GM19351 (cell line): ENCODE results near the gene ZDHHC17.
"Not testable (repeated sequence)": the region's sequence is repeated elsewhere in the genome, so short reads cannot be mapped to it uniquely, and the experiment has no call there.

Experiments
- ATAC-seq: cut with Tn5 transposase; IDR thresholded peaks from one replicate; pipeline ENCODE4 v1.9.1; 2021; ENCODE audit warnings: mild to moderate bottlenecking, moderate library complexity; ENCODE audit not compliant: unreplicated experiment

Gene ZDHHC17

GRCh38 chr12:76763746-76764675 is at the start of gene ZDHHC17:
Gene ZDHHC17 (plus strand): TSS chr12:76764115. CDS start chr12:76764237, 122 bp downstream.
- peak; percentile 86 for ATAC-seq

DNA sequence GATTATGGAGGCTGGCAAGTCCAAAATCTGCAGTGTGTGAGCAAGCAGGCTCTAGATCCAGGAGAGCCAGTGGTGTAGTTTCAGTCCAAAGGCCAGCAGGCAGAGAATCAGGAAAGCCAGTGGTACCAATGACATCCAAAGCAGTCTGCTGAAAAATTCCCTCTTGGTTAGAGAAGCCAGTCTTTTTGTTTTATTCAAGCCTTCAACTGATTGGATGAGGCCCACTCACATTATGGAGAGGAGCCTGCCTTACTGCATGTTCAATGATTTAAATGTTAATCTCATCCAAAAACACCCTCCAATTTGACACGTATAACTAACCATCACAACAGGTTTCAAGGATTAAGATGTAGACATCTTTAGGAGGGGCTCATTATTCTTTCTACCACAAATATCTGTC is 49.5 kb upstream of the ZDHHC17 start:
- no peak for ATAC-seq

DNA sequence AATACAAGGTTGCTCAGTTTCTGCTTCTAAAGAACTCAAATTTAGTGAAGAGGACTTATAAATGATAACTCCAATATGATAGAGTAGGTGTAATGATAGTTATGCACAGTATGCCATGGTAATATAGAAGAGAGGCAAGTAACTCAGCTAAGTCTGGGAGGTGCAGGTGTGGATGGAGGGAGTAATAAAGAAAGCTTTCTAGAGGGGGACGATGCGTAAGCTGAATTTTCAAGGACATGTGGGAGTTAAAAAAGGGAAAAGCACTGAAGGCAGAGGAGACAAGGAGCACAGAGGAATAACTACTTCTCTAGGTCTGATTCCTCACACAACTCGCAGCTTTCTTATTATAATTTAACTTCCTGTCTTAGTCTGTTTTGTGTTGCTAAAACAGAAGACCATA is 49.1 kb upstream of the ZDHHC17 start:
- ATAC-seq: no peak

- no peak for ATAC-seq
Measured at GRCh38 chr12:76715332-76715731, 48.6 kb upstream of the ZDHHC17 start.

DNA sequence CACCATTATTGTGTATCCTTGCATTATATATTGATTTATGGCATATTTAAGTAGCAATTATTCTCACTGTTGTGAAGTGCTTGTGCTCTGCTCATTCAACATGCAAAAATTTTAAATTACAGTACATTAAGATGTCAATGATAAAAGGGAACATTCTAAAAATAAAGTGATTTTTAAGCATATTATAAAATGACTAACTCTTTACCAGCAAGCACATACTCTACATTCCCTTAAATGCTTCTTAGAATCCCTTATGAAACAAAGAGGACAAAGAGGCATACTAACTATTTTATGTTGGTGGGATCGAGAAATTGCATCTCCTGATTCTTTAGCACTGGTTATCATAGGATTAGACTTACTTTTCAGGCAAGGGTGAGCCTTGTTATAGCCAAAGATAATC is 46.6 kb upstream of the ZDHHC17 start:
- no peak for ATAC-seq

DNA sequence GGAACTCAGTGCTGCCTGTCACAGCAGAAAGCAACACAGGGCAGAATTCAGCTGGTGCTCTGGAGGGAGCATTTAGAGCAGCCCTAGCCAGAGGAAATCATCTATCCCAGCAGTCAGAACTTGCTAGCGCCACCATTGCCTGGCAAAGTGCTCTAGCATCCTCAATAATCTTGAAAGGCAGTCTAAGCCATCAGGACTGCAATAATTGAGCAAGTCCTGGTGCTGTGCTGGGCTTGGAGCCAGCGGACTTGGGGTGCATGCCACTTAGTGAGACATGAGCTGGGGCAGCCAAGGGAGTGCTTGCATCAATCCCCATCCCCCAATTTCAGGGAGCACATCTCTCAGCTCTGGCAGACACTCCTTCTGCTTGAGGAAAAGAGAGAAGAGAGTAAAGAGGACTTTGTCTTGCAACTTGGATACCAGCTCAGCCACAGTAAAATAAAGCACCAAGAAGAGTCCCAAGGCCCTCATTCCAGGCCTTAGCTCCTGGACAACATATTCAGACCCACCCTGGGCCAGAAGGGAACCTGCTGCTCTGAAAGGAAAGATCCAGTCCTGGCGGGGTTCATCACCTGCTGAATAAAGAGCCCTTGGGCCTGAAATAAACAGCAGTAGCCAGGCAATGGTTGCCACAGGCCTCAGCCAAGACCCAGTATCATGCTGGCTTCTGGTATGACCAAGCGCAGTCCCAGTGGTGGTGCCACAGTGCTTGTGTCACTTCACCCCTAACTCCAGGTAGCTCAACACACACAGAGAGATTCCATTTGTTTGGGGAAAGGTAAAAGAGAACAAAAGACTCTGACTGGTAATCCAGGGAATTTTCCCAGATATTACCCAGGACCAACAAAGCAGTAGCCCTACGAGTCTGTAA is 44.5 kb upstream of the ZDHHC17 start:
- no peak for ATAC-seq

- ATAC-seq: no peak
Measured at GRCh38 chr12:76720068-76720467, 43.8 kb upstream of the ZDHHC17 start.

- ATAC-seq: no peak
Measured at GRCh38 chr12:76726626-76727025, 37.3 kb upstream of the ZDHHC17 start.

DNA sequence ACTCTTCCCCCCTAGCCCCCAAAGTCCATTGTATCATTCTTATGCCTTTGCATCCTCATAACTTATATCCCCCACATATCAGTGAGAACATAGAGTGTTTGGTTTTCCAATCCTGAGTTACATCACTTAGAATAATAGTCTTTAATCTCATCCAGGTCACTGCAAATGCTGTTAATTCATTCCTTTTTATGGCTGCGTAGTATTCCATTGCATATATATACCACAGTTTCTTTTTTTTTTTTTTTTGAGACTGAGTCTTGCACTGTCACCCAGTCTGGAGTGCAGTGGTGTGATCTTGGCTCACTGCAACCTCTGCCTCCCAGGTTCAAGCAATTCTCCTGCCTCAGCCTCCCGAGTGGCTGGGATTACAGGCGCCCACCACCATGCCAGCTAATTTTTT is 31.7 kb upstream of the ZDHHC17 start:
- ATAC-seq: not testable (repeated sequence)

- not testable (repeated sequence) for ATAC-seq
Measured at GRCh38 chr12:76737689-76738088, 26.2 kb upstream of the ZDHHC17 start.

GRCh38 chr12:76738824-76739579 is 24.9 kb upstream of the ZDHHC17 start:
- no peak for ATAC-seq

GRCh38 chr12:76739896-76740295 is 24.0 kb upstream of the ZDHHC17 start:
- no peak for ATAC-seq

- ATAC-seq: no peak
Measured at GRCh38 chr12:76740501-76740900, 23.4 kb upstream of the ZDHHC17 start.

- ATAC-seq: no peak
Measured at GRCh38 chr12:76745343-76745742, 18.6 kb upstream of the ZDHHC17 start.

GRCh38 chr12:76746516-76746915 is 17.4 kb upstream of the ZDHHC17 start:
- ATAC-seq: no peak

DNA sequence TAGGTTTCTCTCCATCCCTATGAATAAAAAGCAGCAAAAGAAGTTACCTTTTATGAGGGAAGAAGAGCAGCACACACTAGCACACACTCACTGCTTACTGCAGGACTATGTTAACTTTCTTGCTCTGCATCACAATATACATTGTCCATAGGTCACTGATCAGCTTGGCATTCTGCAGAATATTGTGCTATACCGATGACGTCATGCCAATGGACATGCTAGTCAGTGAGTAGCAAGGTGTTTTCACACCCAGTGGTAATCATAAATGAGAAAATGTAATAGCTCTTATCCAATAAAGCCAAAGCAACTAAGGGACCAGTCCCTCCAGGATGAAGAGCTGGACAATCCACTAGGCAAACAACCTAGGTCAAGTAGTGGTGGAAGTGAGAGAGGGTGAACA is 16.7 kb upstream of the ZDHHC17 start:
- no peak for ATAC-seq

- no peak for ATAC-seq
Measured at GRCh38 chr12:76755829-76756379, 8.0 kb upstream of the ZDHHC17 start.

GRCh38 chr12:76757694-76758093 is 6.2 kb upstream of the ZDHHC17 start:
- no peak for ATAC-seq

DNA sequence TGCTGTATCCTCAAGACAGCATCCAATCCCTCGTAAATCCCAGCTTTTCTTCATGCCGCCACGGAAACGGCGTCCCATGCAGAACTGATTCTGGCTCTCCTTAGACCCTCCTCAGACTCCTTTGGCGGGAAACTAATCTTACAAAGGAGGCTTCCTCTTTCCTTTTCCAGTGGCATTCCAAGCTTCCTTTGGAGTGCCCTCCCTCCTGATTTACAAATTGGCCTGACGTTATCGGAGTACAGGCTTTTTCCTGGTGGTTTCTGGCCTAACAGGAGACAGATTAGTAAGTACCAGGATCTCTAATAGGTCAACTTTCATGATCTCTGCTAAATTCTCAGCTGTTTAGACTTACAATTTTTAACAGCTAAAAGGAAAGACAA is 1.3 kb upstream of the ZDHHC17 start:
- no peak for ATAC-seq

DNA sequence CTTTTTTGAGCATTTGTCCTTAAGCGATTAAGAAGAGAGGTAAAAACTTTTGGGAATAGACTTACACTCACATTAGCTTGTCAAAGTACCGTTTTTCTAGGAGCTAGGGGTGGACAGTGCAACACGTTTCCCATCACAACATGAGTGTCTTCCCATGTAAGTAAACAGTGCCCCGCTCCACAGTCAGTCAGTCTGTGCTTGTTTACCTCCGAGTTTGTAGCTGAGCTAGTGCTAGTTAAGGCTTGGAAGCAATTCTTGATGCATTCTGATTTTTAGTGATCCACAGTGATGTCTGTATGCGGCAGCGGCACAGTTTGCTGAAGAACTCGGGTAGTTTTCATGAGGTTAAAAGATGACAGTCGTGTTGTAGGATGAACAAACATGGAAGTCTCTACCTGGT is 941 bp downstream of the ZDHHC17 start:
- ATAC-seq: no peak

GRCh38 chr12:76765598-76765997 is 1.7 kb downstream of the ZDHHC17 start:
- ATAC-seq: no peak
